NCI-H1436 treated with DMSO at 0.1 percent for 48 hours (cell line): ENCODE results near the gene SMPDL3A.

Source experiments
- DNase-seq: peaks from one replicate; lab custom pipeline; 2025; lab: John Stamatoyannopoulos, UW

The SMPDL3A gene

GRCh38 chr6:122775975-122776374, 13.1 kb upstream of the SMPDL3A start:
- DNase-seq, result no peak

- no peak for DNase-seq
These were observed 10.8 kb upstream of the SMPDL3A start for GRCh38 chr6:122778302-122778701.

GRCh38 chr6:122778985-122779661, 9.9 kb upstream of the SMPDL3A start:
- DNase-seq, result no peak

- DNase-seq, result no peak
These were observed 9.4 kb upstream of the SMPDL3A start, which contains the start of gene FABP7 for GRCh38 chr6:122779667-122780066. Gene FABP7 (plus strand): TSS chr6:122779716. CDS start chr6:122779795, 79 bp downstream.

- no peak for DNase-seq
These were observed 8.9 kb upstream of the SMPDL3A start for GRCh38 chr6:122780114-122780513.

GRCh38 chr6:122781716-122782115, 7.3 kb upstream of the SMPDL3A start:
- DNase-seq, result no peak

- no peak for DNase-seq
These were observed 5.7 kb upstream of the SMPDL3A start for GRCh38 chr6:122783401-122783800.

GRCh38 chr6:122785891-122786290, 3.2 kb upstream of the SMPDL3A start:
- no peak for DNase-seq

GRCh38 chr6:122787721-122788120, 1.3 kb upstream of the SMPDL3A start:
- DNase-seq, result no peak

GRCh38 chr6:122788208-122788607, 850 bp upstream of the SMPDL3A start:
- DNase-seq, result no peak

- no peak for DNase-seq
These were observed 336 bp upstream of the SMPDL3A start for GRCh38 chr6:122788663-122789181.

- DNase-seq, result no peak
These were observed 967 bp downstream of the SMPDL3A start for GRCh38 chr6:122790028-122790422.

- DNase-seq, result no peak
These were observed 1.6 kb downstream of the SMPDL3A start for GRCh38 chr6:122790423-122791309.

- DNase-seq, result no peak
These were observed 2.2 kb downstream of the SMPDL3A start for GRCh38 chr6:122791310-122791679.

- no peak for DNase-seq
These were observed 3.7 kb downstream of the SMPDL3A start for GRCh38 chr6:122792766-122793165.

GRCh38 chr6:122797537-122797936, 8.5 kb downstream of the SMPDL3A start:
- no peak for DNase-seq

GRCh38 chr6:122798099-122798641, 9.1 kb downstream of the SMPDL3A start:
- no peak for DNase-seq

GRCh38 chr6:122799140-122799745, 10.2 kb downstream of the SMPDL3A start:
- DNase-seq, result no peak

GRCh38 chr6:122799916-122800686, 11.0 kb downstream of the SMPDL3A start:
- DNase-seq, result no peak

- no peak for DNase-seq
These were observed 11.8 kb downstream of the SMPDL3A start for GRCh38 chr6:122800906-122801305.

- no peak for DNase-seq
These were observed 12.3 kb downstream of the SMPDL3A start for GRCh38 chr6:122801397-122801796.
